Measurements from ENCODE around the gene C4orf54.

DNA sequence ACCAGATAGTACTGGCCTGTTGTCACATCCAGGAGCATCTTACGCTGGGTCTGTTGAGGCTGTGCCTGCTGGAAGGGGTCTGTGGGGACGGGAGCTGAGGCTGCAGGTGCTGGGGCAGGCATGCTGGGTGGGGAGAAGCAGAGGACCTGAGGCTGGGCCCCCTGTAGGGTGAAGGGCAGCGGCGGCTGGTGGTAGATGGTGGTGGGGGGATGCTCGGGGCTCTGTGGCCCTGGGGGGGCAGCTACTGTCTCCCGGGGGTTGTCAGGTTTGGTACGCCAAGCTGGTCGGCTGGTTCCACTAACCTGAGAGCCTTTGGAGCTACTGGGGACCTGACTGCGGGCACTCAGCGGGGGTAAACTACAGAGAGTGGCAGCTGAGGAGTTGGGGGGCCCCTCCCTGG lies 7.8 kb downstream of the C4orf54 start:
- no peak for TF ChIP-seq CTCF (IDR thresholded peaks at IDR 0.05)
- no peak for TF ChIP-seq POLR2AphosphoS5 (IDR thresholded peaks at IDR 0.05)
- TF ChIP-seq POLR2A (IDR thresholded peaks at IDR 0.05): no peak
